GM18505 (cell line): Measurements from ENCODE around the gene SRCAP.

Experiments
- ATAC-seq: cut with Tn5 transposase; IDR thresholded peaks from one replicate; pipeline ENCODE4 v1.9.1; 2021; ENCODE audit not compliant: unreplicated experiment
- POLR2A ChIP-seq: IDR thresholded peaks from 4 replicates; pipeline ENCODE4 v1.6.1; 2011; ENCODE audit warnings: borderline replicate concordance; ENCODE audit not compliant: insufficient read depth, insufficient read length; ENCODE audit errors: extremely low read depth

SRCAP gene

GRCh38 chr16:30658731-30659506 is 40.1 kb upstream of the SRCAP start:
- peak; percentile 27 for ATAC-seq
- peak; percentile 57 for TF ChIP-seq POLR2A

- ATAC-seq, result no peak
- peak; percentile 48 for TF ChIP-seq POLR2A
Observed at GRCh38 chr16:30659507-30660423, 39.2 kb upstream of the SRCAP start.

- no peak for TF ChIP-seq POLR2A
- no peak for ATAC-seq
Observed at GRCh38 chr16:30660424-30661261, 38.3 kb upstream of the SRCAP start.

- no peak for TF ChIP-seq POLR2A
- no peak for ATAC-seq
Observed at GRCh38 chr16:30662449-30662848, 36.5 kb upstream of the SRCAP start.

- ATAC-seq, result no peak
- no peak for TF ChIP-seq POLR2A
Observed at GRCh38 chr16:30663038-30663437, 35.9 kb upstream of the SRCAP start.

GRCh38 chr16:30663820-30664219 is 35.2 kb upstream of the SRCAP start:
- TF ChIP-seq POLR2A, result no peak
- no peak for ATAC-seq

- ATAC-seq, result no peak
- TF ChIP-seq POLR2A, result no peak
Observed at GRCh38 chr16:30664616-30665109, 34.3 kb upstream of the SRCAP start.

- TF ChIP-seq POLR2A, result no peak
- no peak for ATAC-seq
Observed at GRCh38 chr16:30665155-30665829, 33.7 kb upstream of the SRCAP start.

- no peak for ATAC-seq
- TF ChIP-seq POLR2A, result no peak
Observed at GRCh38 chr16:30665830-30666190, 33.2 kb upstream of the SRCAP start.

- TF ChIP-seq POLR2A, result no peak
- no peak for ATAC-seq
Observed at GRCh38 chr16:30666681-30667080, 32.3 kb upstream of the SRCAP start.

- no peak for TF ChIP-seq POLR2A
- ATAC-seq, result no peak
Observed at GRCh38 chr16:30667361-30667905, 31.5 kb upstream of the SRCAP start.

- TF ChIP-seq POLR2A, result no peak
- ATAC-seq, result no peak
Observed at GRCh38 chr16:30668393-30668792, 30.6 kb upstream of the SRCAP start.
